ENCODE data around the gene KRT15.

DNA sequence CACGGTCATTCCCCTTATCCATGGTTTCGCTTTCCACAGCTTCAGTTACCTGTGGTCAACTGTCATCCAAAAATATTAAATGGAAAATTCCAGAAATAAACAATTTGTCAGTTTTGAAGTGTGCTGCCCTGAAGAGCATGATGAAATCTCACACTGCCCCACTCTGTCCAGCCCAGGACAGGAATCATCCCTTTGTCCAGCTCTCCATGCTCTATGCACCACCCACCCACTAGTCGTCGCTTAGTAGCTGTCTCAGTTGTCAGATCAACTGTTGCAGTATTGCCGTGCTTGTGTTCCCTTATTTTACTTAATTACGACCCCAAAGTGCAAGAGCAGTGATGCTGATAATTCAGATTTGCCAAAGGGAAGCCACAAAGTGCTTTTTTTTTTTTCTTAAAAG lies 42.9 kb upstream of the KRT15 start:
- TF ChIP-seq, protein P1, sequence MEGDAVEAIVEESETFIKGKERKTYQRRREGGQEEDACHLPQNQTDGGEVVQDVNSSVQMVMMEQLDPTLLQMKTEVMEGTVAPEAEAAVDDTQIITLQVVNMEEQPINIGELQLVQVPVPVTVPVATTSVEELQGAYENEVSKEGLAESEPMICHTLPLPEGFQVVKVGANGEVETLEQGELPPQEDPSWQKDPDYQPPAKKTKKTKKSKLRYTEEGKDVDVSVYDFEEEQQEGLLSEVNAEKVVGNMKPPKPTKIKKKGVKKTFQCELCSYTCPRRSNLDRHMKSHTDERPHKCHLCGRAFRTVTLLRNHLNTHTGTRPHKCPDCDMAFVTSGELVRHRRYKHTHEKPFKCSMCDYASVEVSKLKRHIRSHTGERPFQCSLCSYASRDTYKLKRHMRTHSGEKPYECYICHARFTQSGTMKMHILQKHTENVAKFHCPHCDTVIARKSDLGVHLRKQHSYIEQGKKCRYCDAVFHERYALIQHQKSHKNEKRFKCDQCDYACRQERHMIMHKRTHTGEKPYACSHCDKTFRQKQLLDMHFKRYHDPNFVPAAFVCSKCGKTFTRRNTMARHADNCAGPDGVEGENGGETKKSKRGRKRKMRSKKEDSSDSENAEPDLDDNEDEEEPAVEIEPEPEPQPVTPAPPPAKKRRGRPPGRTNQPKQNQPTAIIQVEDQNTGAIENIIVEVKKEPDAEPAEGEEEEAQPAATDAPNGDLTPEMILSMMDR (IDR thresholded peaks at IDR 0.05), result no peak
- TF ChIP-seq POLR2AphosphoS5 (IDR thresholded peaks at IDR 0.05) (no peak), POLR2A (IDR thresholded peaks at IDR 0.05) (no peak)
